Stimulated activated naive B cell treated with anti-CD40 and anti-IgM and Interleukin-4, amounts not matched to agents 10 μg/mL and 1 μg/mL and 100 μg/mL, for 72 hours (primary cell): ENCODE data around the gene FOXI3.

ENCODE experiments used
- ATAC-seq, 2 donors: fragments of 150-1000 bp; cut with Tn5 transposase; replicated peaks; 2 replicates each; pipeline ENCODE4 v1.10.0; 2021; ENCODE audit warnings: moderate library complexity in 1 of 2
- DNase-seq: peaks from one replicate; pipeline ENCODE4 v3.0.0; 2021
- H3K27ac Mint-ChIP-seq: one replicate; pipeline ENCODE4 v1.8.0; 2022; ENCODE audit warnings: mild to moderate bottlenecking, mixed read lengths
- H3K27me3 Mint-ChIP-seq, 2 donors: one replicate each; pipeline ENCODE4 v1.8.0; 2022; ENCODE audit warnings: mixed read lengths in 2 of 2
- H3K36me3 Mint-ChIP-seq, 2 donors: one replicate each; pipeline ENCODE4 v1.8.0; 2022; ENCODE audit warnings: mixed read lengths in 2 of 2, mild to moderate bottlenecking in 1 of 2
- H3K4me1 Mint-ChIP-seq, 2 donors: one replicate each; pipeline ENCODE4 v1.8.0; 2022; ENCODE audit warnings: mixed read lengths in 2 of 2, mild to moderate bottlenecking in 1 of 2
- H3K4me3 Mint-ChIP-seq, 2 donors: one replicate each; pipeline ENCODE4 v1.8.0; 2022; ENCODE audit warnings: mild to moderate bottlenecking in 2 of 2, mixed read lengths in 2 of 2, moderate library complexity in 1 of 2
- H3K9me3 Mint-ChIP-seq, 2 donors: one replicate each; pipeline ENCODE4 v1.8.0; 2022; ENCODE audit warnings: mixed read lengths in 2 of 2, mild to moderate bottlenecking in 1 of 2

FOXI3 gene

DNA sequence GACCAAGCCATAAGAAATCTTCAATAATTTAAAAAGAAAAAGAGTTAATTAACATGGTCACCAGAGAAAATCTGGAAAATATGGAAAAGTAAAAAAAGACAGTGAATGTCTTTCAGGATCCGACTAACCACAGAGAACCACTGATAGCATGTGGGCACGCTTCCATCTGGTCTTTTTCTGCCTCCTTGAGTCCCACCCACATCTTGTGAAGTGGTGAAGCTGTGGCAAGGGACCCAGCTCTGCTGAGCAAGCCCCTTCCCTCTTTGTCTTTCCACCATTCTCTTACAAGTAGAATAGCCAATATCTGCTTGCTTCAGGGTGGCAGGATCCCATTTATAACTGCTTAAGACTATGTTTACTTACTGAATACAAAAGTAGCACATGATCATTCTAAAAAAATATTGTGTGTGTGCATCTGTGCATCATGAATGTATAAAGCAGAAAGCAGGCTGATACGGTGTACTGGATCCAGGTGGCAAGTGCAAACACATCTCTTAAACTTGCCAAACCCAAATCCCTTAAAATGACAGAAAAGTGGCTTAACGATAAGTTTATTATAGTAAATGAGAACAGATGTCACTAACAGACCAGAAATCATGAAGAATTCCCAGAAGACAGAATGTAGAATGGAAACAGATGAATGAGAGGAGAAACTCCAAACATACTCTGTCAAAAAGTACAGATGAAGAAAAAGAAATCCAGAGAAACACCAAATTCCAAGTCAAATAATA lies 52.3 kb downstream of the FOXI3 start:
- Mint-ChIP-seq H3K9me3 (no peaks in the 10 kb centered on the region), H3K36me3 (no peaks in the 10 kb centered on the region), H3K27ac (no peak overlapping the region), H3K4me1 (no peaks in the 10 kb centered on the region), H3K27me3 (peaks cover 4 to 32% of the 10 kb centered on the region in 2 donors), H3K4me3 (no peak overlapping the region)
- no peak for ATAC-seq
- DNase-seq, result no peak

DNA sequence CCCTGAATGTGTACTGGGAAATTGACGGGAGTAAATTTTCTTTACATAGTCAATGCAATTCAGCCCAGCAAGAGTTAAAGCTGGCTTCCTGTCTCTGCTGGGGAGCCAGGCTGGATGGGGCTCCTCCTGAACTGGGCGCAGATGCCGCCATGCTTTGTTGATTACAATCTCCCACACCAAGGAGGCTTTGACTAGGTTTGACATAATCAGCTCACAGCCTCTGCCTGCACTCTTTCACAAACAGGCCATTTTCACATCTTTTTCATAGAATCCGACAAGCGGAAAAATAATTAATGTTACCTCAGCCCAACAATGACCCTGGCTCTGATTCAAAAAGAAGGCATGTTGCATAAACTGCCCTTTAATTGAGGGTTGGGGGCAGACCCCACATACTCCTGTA lies 54.3 kb downstream of the FOXI3 start:
- Mint-ChIP-seq H3K36me3 (no peaks in the 10 kb centered on the region), H3K4me3 (no peak overlapping the region), H3K4me1 (no peaks in the 10 kb centered on the region), H3K27me3 (peaks cover 8 to 38% of the 10 kb centered on the region in 2 donors), H3K9me3 (no peaks in the 10 kb centered on the region), H3K27ac (no peak overlapping the region)
- DNase-seq (no peak), ATAC-seq (no peak)
